ENCODE measurements around the gene PDZD4. TPM values are rescaled to one million over a fixed set of nuclear protein-coding genes. Genes with fewer than 3 reads are reported as not detected.

The PDZD4 gene
- total RNA-seq, 4 donors from 2014 or later = 3.2 to 7.0 (median 4.5) TPM

DNA sequence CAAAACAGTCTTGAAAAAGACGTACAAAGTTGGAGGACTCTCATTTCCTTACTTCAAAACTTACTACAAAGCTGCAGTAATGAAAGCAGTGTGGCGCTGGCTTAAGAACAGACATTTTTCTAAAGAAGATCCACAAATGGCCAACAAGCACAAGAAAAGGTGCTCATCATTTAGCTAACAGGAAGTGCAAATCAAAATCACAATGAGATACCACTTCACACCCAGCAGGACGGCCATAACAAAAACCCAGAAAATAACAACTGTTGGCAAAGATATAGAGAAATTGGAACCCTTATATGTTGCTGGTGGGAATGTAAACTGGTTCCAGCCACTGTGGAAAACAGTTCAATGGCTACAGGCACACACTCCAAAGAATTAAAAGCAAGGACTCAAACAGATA is 3.3 kb downstream of the PDZD4 start:
- Histone ChIP-seq H3K36me3 (no peaks in the 10 kb centered on the region), H3K9me3 (no peaks in the 10 kb centered on the region), H3K27me3 (peaks cover 15% of the 10 kb centered on the region), H3K4me1 (peaks cover 0 to 7% of the 10 kb centered on the region in 2 donors), H3K4me3 (replicated peaks in 1 of 3) (no peak overlapping the region), H3K27ac (no peak overlapping the region)
- intact Hi-C loops (cut with DNase I) = no loop called here
- 80 to 90% methylated on average over 3 of the region's 3 CpGs for WGBS, 2 donors
- no peak for DNase-seq
- TF ChIP-seq, protein P1, sequence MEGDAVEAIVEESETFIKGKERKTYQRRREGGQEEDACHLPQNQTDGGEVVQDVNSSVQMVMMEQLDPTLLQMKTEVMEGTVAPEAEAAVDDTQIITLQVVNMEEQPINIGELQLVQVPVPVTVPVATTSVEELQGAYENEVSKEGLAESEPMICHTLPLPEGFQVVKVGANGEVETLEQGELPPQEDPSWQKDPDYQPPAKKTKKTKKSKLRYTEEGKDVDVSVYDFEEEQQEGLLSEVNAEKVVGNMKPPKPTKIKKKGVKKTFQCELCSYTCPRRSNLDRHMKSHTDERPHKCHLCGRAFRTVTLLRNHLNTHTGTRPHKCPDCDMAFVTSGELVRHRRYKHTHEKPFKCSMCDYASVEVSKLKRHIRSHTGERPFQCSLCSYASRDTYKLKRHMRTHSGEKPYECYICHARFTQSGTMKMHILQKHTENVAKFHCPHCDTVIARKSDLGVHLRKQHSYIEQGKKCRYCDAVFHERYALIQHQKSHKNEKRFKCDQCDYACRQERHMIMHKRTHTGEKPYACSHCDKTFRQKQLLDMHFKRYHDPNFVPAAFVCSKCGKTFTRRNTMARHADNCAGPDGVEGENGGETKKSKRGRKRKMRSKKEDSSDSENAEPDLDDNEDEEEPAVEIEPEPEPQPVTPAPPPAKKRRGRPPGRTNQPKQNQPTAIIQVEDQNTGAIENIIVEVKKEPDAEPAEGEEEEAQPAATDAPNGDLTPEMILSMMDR (IDR thresholded peaks at IDR 0.05) = no peak
- no peak for TF ChIP-seq POLR2A (IDR thresholded peaks at IDR 0.05)

DNA sequence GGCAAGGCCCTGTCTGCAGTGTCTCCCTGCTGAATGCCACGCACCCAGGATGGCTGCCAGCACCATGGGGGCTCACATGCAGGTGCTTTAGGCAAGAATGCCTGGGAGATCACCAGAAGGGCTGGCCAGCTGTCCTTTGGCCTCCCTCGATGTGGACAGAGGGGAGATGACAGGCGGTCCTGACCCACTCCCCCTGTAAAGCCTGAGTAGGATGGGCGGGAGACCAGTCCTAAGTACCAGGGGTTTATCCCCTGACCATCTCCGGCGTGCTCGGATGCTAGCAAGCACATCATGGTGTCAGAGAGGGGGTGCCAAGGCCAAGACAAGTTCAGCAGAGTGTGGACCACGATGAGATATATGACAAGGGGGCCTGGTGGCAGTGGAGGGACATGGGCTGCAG is 5.3 kb downstream of the PDZD4 start:
- TF ChIP-seq POLR2A (IDR thresholded peaks at IDR 0.05) = no peak
- TF ChIP-seq, protein P1 (IDR thresholded peaks at IDR 0.05) = no peak
- no peak overlapping the region for H3K27ac ChIP-seq
- H3K36me3 ChIP-seq = no peaks in the 10 kb centered on the region
- H3K27me3 ChIP-seq = peaks cover 15% of the 10 kb centered on the region
- H3K9me3 ChIP-seq = no peaks in the 10 kb centered on the region
- intact Hi-C loops (cut with DNase I) = no loop called here
- 100% methylated on average over 1 of the region's 8 CpGs; no CpG with 5 or more reads in 1 of the 2 donors for WGBS, 2 donors
- no peak for DNase-seq
- no peak overlapping the region for H3K4me3 ChIP-seq (replicated peaks in 1 of 3)
- H3K4me1 ChIP-seq = peaks cover 0 to 7% of the 10 kb centered on the region in 2 donors

DNA sequence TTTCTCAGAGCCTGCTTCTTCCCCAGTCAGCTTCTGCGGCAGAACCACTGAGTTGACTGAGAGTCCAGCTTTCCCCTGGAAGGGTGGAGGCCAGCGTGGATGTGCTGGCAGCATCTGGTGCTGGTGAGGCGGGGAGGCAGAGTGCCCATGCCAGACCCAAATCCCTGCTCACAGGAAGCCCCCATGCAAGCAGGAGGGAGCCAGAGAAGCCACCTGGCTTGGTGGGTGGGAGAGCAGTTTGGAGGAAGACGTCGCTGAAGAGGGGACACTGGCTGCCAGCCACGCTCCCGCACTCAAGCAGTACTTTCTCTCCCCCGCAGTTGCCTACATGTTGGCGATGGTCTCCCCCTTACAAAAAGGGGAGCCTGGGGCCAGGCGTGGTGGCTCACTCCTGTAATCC is 6.0 kb downstream of the PDZD4 start:
- intact Hi-C loops (cut with DNase I) = no loop called here
- 89% methylated on average over 3 of the region's 10 CpGs; no CpG with 5 or more reads in 1 of the 2 donors for WGBS, 2 donors
- Histone ChIP-seq H3K4me1 (peaks cover 0 to 2% of the 10 kb centered on the region in 2 donors), H3K9me3 (no peaks in the 10 kb centered on the region), H3K4me3 (replicated peaks in 1 of 3) (no peak overlapping the region), H3K27me3 (peaks cover 10% of the 10 kb centered on the region), H3K36me3 (no peaks in the 10 kb centered on the region), H3K27ac (no peak overlapping the region)
- TF ChIP-seq, protein P1 (IDR thresholded peaks at IDR 0.05) = no peak
- no peak for TF ChIP-seq POLR2A (IDR thresholded peaks at IDR 0.05)
- DNase-seq = no peak

- Histone ChIP-seq H3K27ac (no peak overlapping the region), H3K4me1 (no peaks in the 10 kb centered on the region), H3K27me3 (no peaks in the 10 kb centered on the region), H3K36me3 (no peaks in the 10 kb centered on the region), H3K9me3 (no peaks in the 10 kb centered on the region), H3K4me3 (replicated peaks in 1 of 3) (no peak overlapping the region)
- intact Hi-C loops (cut with DNase I) = no loop called here
- TF ChIP-seq, protein P1 (IDR thresholded peaks at IDR 0.05) = no peak
- TF ChIP-seq POLR2A (IDR thresholded peaks at IDR 0.05) = no peak
- WGBS, 2 donors = 87 to 95% methylated on average over 9 of the region's 9 CpGs
- DNase-seq = no peak
Observed at GRCh38 chrX:153821066-153821465, 9.3 kb downstream of the PDZD4 start.

GRCh38 chrX:153820601-153821000 is 9.7 kb downstream of the PDZD4 start:
- intact Hi-C loops (cut with DNase I) = no loop called here
- no peaks in the 10 kb centered on the region for H3K36me3 ChIP-seq

More at GRCh38 chrX:153820601-153821000, 9.7 kb downstream of the PDZD4 start:
- Histone ChIP-seq H3K9me3 (no peaks in the 10 kb centered on the region), H3K27ac (no peak overlapping the region), H3K27me3 (no peaks in the 10 kb centered on the region), H3K4me1 (no peaks in the 10 kb centered on the region), H3K4me3 (replicated peaks in 1 of 3) (no peak overlapping the region)
- WGBS, 2 donors = 88 to 92% methylated on average over 5 to 6 of the region's 7 CpGs
- DNase-seq = no peak
- TF ChIP-seq, protein P1 (IDR thresholded peaks at IDR 0.05) = no peak
- TF ChIP-seq POLR2A (IDR thresholded peaks at IDR 0.05) = no peak

All from thyroid gland (tissue), 4 donors.